Esophagus muscularis mucosa (tissue), 4 donors: Measurements from ENCODE around the gene MRPS7.
"Not testable (repeated sequence)": the region's sequence is repeated elsewhere in the genome, so short reads cannot be mapped to it uniquely, and the experiment has no call there.

Source experiments
- EP300 ChIP-seq: sonication (generic); formaldehyde crosslinking; IDR thresholded peaks from one replicate; pipeline ENCODE4 v1.6.1; 2017; ENCODE audit warnings: antibody characterized with exemption
- POLR2A ChIP-seq: fragments of 450-650 bp; IDR thresholded peaks from one replicate; pipeline ENCODE4 v1.6.1; 2017; ENCODE audit warnings: antibody characterized with exemption, moderate library complexity, mild to moderate bottlenecking, low read depth
- POLR2AphosphoS5 ChIP-seq, 2 donors: sonication (generic); formaldehyde crosslinking; IDR thresholded peaks; one replicate each; pipeline ENCODE4 v1.6.1; 2017; ENCODE audit warnings: antibody characterized with exemption in 2 of 2
- TF ChIP-seq, protein P1 (sequence below), 3 experiments: fragments of 200-600 bp in 2 of 3; fragments of 450-650 bp in 1 of 3; sonication (generic) in 2 of 3; IDR thresholded peaks; one replicate each; pipeline ENCODE4 v1.5.1; 2017 to 2019; ENCODE audit warnings: antibody characterized with exemption in 3 of 3, mild to moderate bottlenecking in 2 of 3, moderate library complexity in 1 of 3

- TF ChIP-seq POLR2AphosphoS5 (IDR thresholded peaks at IDR 0.05); POLR2A; EP300: not testable (repeated sequence)
- TF ChIP-seq, protein P1, sequence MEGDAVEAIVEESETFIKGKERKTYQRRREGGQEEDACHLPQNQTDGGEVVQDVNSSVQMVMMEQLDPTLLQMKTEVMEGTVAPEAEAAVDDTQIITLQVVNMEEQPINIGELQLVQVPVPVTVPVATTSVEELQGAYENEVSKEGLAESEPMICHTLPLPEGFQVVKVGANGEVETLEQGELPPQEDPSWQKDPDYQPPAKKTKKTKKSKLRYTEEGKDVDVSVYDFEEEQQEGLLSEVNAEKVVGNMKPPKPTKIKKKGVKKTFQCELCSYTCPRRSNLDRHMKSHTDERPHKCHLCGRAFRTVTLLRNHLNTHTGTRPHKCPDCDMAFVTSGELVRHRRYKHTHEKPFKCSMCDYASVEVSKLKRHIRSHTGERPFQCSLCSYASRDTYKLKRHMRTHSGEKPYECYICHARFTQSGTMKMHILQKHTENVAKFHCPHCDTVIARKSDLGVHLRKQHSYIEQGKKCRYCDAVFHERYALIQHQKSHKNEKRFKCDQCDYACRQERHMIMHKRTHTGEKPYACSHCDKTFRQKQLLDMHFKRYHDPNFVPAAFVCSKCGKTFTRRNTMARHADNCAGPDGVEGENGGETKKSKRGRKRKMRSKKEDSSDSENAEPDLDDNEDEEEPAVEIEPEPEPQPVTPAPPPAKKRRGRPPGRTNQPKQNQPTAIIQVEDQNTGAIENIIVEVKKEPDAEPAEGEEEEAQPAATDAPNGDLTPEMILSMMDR (IDR thresholded peaks at IDR 0.05) = not testable (repeated sequence)
Observed at GRCh38 chr17:75255954-75256698, 5.6 kb upstream of the MRPS7 start.
